Neural cell (in vitro differentiated cells): Measurements from ENCODE around the gene ADCY4. TPM values are rescaled to one million over a fixed set of nuclear protein-coding genes. Genes with fewer than 3 reads are reported as not detected.

Experiments
- H2AFZ ChIP-seq: fragments of 200-600, 300-800 bp; sonication (generic), shearing (Covaris generic); 2 replicates; pipeline ENCODE4 v1.6.0; 2014; ENCODE audit warnings: low read depth, mild to moderate bottlenecking, antibody characterized with exemption, low read length, moderate library complexity
- H3F3A ChIP-seq: fragments of 200-600 bp; shearing (Covaris generic); 2 replicates; pipeline ENCODE4 v1.6.1; 2016; ENCODE audit warnings: mild to moderate bottlenecking, moderate library complexity, mixed read lengths, antibody characterized with exemption, low read length; ENCODE audit not compliant: insufficient read depth, poor library complexity, severe bottlenecking
- H3K27ac ChIP-seq: fragments of 200-600, 300-800 bp; sonication (generic), shearing (Covaris generic); 2 replicates; pipeline ENCODE4 v1.5.1; 2014; ENCODE audit warnings: mild to moderate bottlenecking, low read length, moderate library complexity
- H3K27me3 ChIP-seq: fragments of 300-800, 200-600 bp; sonication (generic), shearing (Covaris generic); 2 replicates; pipeline ENCODE4 v1.6.0; 2014; ENCODE audit warnings: mild to moderate bottlenecking, low read depth, low read length, moderate library complexity; ENCODE audit not compliant: insufficient read depth
- H3K36me3 ChIP-seq: fragments of 300-800, 200-600 bp; sonication (generic), shearing (Covaris generic); 2 replicates; pipeline ENCODE4 v1.5.1; 2014; ENCODE audit warnings: mild to moderate bottlenecking, antibody characterized with exemption, low read length, moderate library complexity; ENCODE audit not compliant: insufficient read depth
- H3K4me2 ChIP-seq: fragments of 300-800, 200-600 bp; sonication (generic), shearing (Covaris generic); 2 replicates; pipeline ENCODE4 v1.6.0; 2014; ENCODE audit warnings: mild to moderate bottlenecking, low read length
- H3K4me3 ChIP-seq: fragments of 300-800, 200-600 bp; sonication (generic), shearing (Covaris generic); 2 replicates; pipeline ENCODE4 v1.5.1; 2014; ENCODE audit warnings: mild to moderate bottlenecking, low read length, moderate library complexity
- H3K79me2 ChIP-seq: fragments of 200-600 bp; shearing (Covaris generic); replicated peaks from 2 replicates; pipeline ENCODE4 v1.6.0; 2014; ENCODE audit warnings: mild to moderate bottlenecking, low read length, moderate library complexity; ENCODE audit not compliant: insufficient read depth
- H3K9ac ChIP-seq: fragments of 300-800, 200-600 bp; sonication (generic), shearing (Covaris generic); 2 replicates; pipeline ENCODE4 v1.6.1; 2016; ENCODE audit warnings: mild to moderate bottlenecking, low read length, mixed read lengths
- H3K9me2 ChIP-seq: fragments of 200-600 bp; shearing (Covaris generic); 2 replicates; pipeline ENCODE4 v1.6.1; 2016; ENCODE audit warnings: mild to moderate bottlenecking, low read length, mixed read lengths; ENCODE audit not compliant: insufficient read depth
- H3K9me3 ChIP-seq: fragments of 200-600, 300-800 bp; sonication (generic), shearing (Covaris generic); 2 replicates; pipeline ENCODE4 v1.6.1; 2016; ENCODE audit warnings: mild to moderate bottlenecking, mixed run types, low read length, moderate library complexity, mixed read lengths
- H4K20me1 ChIP-seq: fragments of 200-600 bp; shearing (Covaris generic); 2 replicates; pipeline ENCODE4 v1.6.1; 2016; ENCODE audit warnings: mild to moderate bottlenecking, mixed run types; ENCODE audit not compliant: insufficient read depth
- EP300 ChIP-seq: fragments of 450-650 bp; conservative IDR thresholded peaks from 2 replicates; pipeline ENCODE4 v1.6.1; 2014; ENCODE audit warnings: antibody characterized with exemption, mild to moderate bottlenecking, moderate library complexity; ENCODE audit not compliant: poor library complexity, severe bottlenecking
- EZH2 ChIP-seq: fragments of 200-600, 300-800 bp; shearing (Covaris generic), sonication (generic); IDR thresholded peaks from 2 replicates; pipeline ENCODE4 v1.6.1; 2014; ENCODE audit warnings: antibody characterized with exemption, low read length, borderline replicate concordance, mild to moderate bottlenecking; ENCODE audit not compliant: insufficient read depth, poor library complexity, severe bottlenecking
- MXI1 ChIP-seq: fragments of 450-650 bp; conservative IDR thresholded peaks from 2 replicates; pipeline ENCODE4 v1.6.1; 2014; ENCODE audit warnings: antibody characterized with exemption, mild to moderate bottlenecking; ENCODE audit not compliant: poor library complexity, severe bottlenecking
- POLR2AphosphoS5 ChIP-seq: IDR thresholded peaks from 2 replicates; pipeline ENCODE4 v1.6.1; 2012
- RAD21 ChIP-seq: fragments of 450-650 bp; conservative IDR thresholded peaks from 2 replicates; pipeline ENCODE4 v1.6.1; 2014; ENCODE audit warnings: antibody characterized with exemption, mild to moderate bottlenecking, moderate library complexity
- SMC3 ChIP-seq: fragments of 450-650 bp; conservative IDR thresholded peaks from 2 replicates; pipeline ENCODE4 v1.6.1; 2014; ENCODE audit warnings: antibody characterized with exemption, mild to moderate bottlenecking, moderate library complexity; ENCODE audit not compliant: poor library complexity
- TAF1 ChIP-seq: IDR thresholded peaks from 2 replicates; pipeline ENCODE4 v1.6.1; 2012; ENCODE audit warnings: low read depth
- polyA plus RNA-seq: library from polyadenylated mRNA; depleted of rRNA; stranded (reverse); fragments of >200 nt; gene quantifications from 2 replicates; pipeline ENCODE4 v1.2.3, GENCODE V29; 2014
- TF ChIP-seq, protein P1 (sequence below): fragments of 450-650 bp; IDR thresholded peaks from 2 replicates; pipeline ENCODE4 v1.5.1; 2014; ENCODE audit warnings: antibody characterized with exemption, mild to moderate bottlenecking, moderate library complexity; ENCODE audit not compliant: poor library complexity, severe bottlenecking
- TF ChIP-seq, protein P2 (sequence below): IDR thresholded peaks from 2 replicates; pipeline ENCODE4 v1.6.1; 2012; ENCODE audit warnings: borderline replicate concordance

The ADCY4 gene
- polyA plus RNA-seq, 1 donor from 2014 or later, result not detected

DNA sequence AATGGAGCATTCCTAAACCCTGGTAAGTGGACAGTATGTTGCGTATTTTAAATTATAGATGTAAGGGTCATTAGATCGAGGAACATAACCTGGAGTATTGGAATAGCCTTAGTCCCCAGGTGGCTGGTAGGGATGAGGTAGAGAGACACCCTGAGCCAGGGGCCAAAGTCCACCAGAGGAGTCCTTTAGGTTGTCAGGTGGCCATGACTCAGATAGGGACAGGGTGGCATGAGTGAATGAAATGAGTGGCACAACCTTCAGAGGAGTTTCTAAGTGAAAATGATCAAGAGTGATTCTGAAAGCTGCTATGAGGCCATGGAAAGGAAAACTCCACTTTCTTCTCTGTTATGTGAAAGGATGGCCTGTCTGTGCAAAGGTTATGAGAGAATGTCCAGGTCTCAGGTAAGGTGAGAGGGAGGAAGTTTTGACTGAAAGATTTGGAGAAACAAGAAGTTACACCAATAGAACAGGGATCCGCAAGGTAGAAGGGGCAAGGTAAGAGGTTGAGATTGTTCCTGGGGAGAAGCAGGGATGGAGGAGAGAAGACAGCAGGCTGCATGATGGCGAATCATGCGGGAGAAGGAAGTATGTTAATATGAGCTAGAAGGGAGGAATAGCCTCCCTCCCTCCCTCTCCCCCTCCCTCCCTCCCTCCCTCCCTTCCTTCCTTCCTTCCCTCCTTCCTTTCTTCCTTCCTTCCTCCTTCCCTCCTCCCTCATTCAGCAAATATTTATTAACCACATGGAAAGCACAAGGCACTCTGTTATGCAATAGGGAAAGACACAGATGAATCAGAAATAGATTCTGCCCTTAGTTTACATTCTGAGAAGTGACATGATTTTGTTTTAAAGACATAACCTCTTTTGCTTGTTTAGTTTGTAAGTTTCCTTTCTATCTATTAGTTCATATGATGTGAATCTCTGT is 18.9 kb upstream of the ADCY4 start:
- Histone ChIP-seq H3K27me3 (peaks cover 6% of the 10 kb centered on the region), H2AFZ (no peak overlapping the region)
- TF ChIP-seq, protein P1, sequence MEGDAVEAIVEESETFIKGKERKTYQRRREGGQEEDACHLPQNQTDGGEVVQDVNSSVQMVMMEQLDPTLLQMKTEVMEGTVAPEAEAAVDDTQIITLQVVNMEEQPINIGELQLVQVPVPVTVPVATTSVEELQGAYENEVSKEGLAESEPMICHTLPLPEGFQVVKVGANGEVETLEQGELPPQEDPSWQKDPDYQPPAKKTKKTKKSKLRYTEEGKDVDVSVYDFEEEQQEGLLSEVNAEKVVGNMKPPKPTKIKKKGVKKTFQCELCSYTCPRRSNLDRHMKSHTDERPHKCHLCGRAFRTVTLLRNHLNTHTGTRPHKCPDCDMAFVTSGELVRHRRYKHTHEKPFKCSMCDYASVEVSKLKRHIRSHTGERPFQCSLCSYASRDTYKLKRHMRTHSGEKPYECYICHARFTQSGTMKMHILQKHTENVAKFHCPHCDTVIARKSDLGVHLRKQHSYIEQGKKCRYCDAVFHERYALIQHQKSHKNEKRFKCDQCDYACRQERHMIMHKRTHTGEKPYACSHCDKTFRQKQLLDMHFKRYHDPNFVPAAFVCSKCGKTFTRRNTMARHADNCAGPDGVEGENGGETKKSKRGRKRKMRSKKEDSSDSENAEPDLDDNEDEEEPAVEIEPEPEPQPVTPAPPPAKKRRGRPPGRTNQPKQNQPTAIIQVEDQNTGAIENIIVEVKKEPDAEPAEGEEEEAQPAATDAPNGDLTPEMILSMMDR, result no peak
- TF ChIP-seq EP300, result no peak
- TF ChIP-seq, protein P2, sequence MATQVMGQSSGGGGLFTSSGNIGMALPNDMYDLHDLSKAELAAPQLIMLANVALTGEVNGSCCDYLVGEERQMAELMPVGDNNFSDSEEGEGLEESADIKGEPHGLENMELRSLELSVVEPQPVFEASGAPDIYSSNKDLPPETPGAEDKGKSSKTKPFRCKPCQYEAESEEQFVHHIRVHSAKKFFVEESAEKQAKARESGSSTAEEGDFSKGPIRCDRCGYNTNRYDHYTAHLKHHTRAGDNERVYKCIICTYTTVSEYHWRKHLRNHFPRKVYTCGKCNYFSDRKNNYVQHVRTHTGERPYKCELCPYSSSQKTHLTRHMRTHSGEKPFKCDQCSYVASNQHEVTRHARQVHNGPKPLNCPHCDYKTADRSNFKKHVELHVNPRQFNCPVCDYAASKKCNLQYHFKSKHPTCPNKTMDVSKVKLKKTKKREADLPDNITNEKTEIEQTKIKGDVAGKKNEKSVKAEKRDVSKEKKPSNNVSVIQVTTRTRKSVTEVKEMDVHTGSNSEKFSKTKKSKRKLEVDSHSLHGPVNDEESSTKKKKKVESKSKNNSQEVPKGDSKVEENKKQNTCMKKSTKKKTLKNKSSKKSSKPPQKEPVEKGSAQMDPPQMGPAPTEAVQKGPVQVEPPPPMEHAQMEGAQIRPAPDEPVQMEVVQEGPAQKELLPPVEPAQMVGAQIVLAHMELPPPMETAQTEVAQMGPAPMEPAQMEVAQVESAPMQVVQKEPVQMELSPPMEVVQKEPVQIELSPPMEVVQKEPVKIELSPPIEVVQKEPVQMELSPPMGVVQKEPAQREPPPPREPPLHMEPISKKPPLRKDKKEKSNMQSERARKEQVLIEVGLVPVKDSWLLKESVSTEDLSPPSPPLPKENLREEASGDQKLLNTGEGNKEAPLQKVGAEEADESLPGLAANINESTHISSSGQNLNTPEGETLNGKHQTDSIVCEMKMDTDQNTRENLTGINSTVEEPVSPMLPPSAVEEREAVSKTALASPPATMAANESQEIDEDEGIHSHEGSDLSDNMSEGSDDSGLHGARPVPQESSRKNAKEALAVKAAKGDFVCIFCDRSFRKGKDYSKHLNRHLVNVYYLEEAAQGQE, result no peak
- TF ChIP-seq TAF1, result no peak
- no peak for TF ChIP-seq EZH2

DNA sequence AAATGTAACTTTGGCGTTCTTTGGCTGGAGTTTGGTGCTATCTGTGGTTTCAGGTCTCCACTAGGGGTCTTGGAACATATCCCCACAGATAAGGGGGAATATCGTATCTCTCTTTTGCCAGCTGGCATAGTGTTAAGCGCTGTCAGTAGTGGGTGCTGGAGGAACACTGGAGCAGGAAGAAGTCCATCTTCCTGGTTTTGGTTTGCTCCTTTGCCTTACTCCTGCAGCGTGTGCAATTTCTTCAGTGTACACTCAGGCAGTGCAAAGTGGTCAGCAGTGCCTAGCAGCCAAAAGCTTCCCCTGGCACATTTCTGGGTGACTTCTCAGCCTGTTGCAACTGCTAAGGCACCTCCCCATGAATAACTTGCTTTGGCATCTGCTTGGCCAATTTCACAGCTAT is 16.6 kb upstream of the ADCY4 start:
- Histone ChIP-seq H3K79me2 (no peaks in the 10 kb centered on the region), H4K20me1 (no peaks in the 10 kb centered on the region), H3K9me2 (no peaks in the 10 kb centered on the region), H3K9me3 (no peaks in the 10 kb centered on the region), H3F3A (no peaks in the 10 kb centered on the region), H2AFZ (no peak overlapping the region), H3K4me3 (no peak overlapping the region), H3K4me2 (no peak overlapping the region), H3K36me3 (no peaks in the 10 kb centered on the region), H3K27me3 (peaks cover 6% of the 10 kb centered on the region), H3K9ac (no peak overlapping the region), H3K27ac (no peak overlapping the region)
- TF ChIP-seq MXI1, result no peak
- TF ChIP-seq RAD21, result no peak
- TF ChIP-seq EZH2, result no peak
- TF ChIP-seq, protein P1, result no peak
- TF ChIP-seq SMC3, result no peak
- TF ChIP-seq POLR2AphosphoS5, result no peak
- TF ChIP-seq TAF1, result no peak
- TF ChIP-seq, protein P2, result no peak
- no peak for TF ChIP-seq EP300

More for the DNA sequence above, 18.9 kb upstream of the ADCY4 start:
- H3K9me3 ChIP-seq, result no peaks in the 10 kb centered on the region
- H3F3A ChIP-seq, result no peaks in the 10 kb centered on the region
- H4K20me1 ChIP-seq, result no peaks in the 10 kb centered on the region
- no peak overlapping the region for H3K4me2 ChIP-seq
- H3K9ac ChIP-seq, result no peak overlapping the region
- no peaks in the 10 kb centered on the region for H3K79me2 ChIP-seq
- no peaks in the 10 kb centered on the region for H3K9me2 ChIP-seq
- H3K36me3 ChIP-seq, result no peaks in the 10 kb centered on the region
- H3K4me3 ChIP-seq, result no peak overlapping the region
- no peak overlapping the region for H3K27ac ChIP-seq
